IMR-90 (cell line): Measurements from ENCODE around the gene BLNK. TPM values are rescaled to one million over a fixed set of nuclear protein-coding genes. Genes with fewer than 3 reads are reported as not detected.
A peak's percentile ranks its signal among the peaks of the same experiment; 100 is the strongest.

Source experiments
- ATAC-seq: fragments of 200-7000 bp; cut with Tn5 transposase; 2 replicates; pipeline ENCODE4 v1.9.1; 2020; ENCODE audit warnings: low read depth, mild to moderate bottlenecking, moderate library complexity
- BruUV-seq: library from RNA; stranded (reverse); fragments of 400-500 nt; replicated peaks from 2 replicates; lab custom pipeline; 2021; lab: Mats Ljungman, UMichigan
- CTCF ChIA-PET: fragments of 300-600 bp; formaldehyde crosslinking; extraction: SDS; loops from one replicate; lab custom pipeline; 2021; ENCODE audit warnings: antibody characterized with exemption; lab: Yijun Ruan, JAX
- POLR2A ChIA-PET: fragments of 300-600 bp; sonication (Branson Sonifier 250); formaldehyde crosslinking; loops from one replicate; lab custom pipeline; 2022; ENCODE audit warnings: antibody characterized with exemption; ENCODE audit not compliant: unreplicated experiment; lab: Charles Lee
- DNase-seq: peaks from one replicate; pipeline ENCODE4 v3.0.0; 2013
- H2AFZ ChIP-seq: replicated peaks from 2 replicates; pipeline ENCODE3; 2013; ENCODE audit warnings: low read length, mild to moderate bottlenecking; ENCODE audit not compliant: poor library complexity
- H2AK5ac ChIP-seq: 2 replicates; pipeline ENCODE4 v1.6.1; 2013; ENCODE audit warnings: low read depth, low read length, inconsistent platforms
- H2AK9ac ChIP-seq: replicated peaks from 2 replicates; pipeline ENCODE3; 2013; ENCODE audit warnings: mild to moderate bottlenecking, low read depth, low read length, moderate library complexity; ENCODE audit not compliant: poor library complexity
- H2BK120ac ChIP-seq: 2 replicates; pipeline ENCODE4 v1.6.1; 2013; ENCODE audit warnings: low read depth, low read length, inconsistent platforms
- H2BK15ac ChIP-seq: 3 replicates; pipeline ENCODE4 v1.6.1; 2013; ENCODE audit warnings: low read depth, low read length, inconsistent platforms
- H2BK20ac ChIP-seq: 2 replicates; pipeline ENCODE4 v1.6.1; 2013; ENCODE audit warnings: low read depth, mild to moderate bottlenecking, inconsistent platforms, low read length, moderate library complexity
- H2BK5ac ChIP-seq: 2 replicates; pipeline ENCODE4 v1.6.1; 2013; ENCODE audit warnings: mild to moderate bottlenecking, low read depth, low read length, inconsistent platforms; ENCODE audit not compliant: poor library complexity, severe bottlenecking
- H3K14ac ChIP-seq: replicated peaks from 2 replicates; pipeline ENCODE4 v1.6.1; 2013; ENCODE audit warnings: low read depth, low read length, inconsistent platforms
- H3K18ac ChIP-seq: 2 replicates; pipeline ENCODE4 v1.6.1; 2013; ENCODE audit warnings: low read depth, low read length, control low read depth
- H3K23ac ChIP-seq: 2 replicates; pipeline ENCODE4 v1.6.1; 2013; ENCODE audit warnings: low read depth, low read length, inconsistent platforms
- H3K27ac ChIP-seq: 2 replicates; pipeline ENCODE4 v1.5.1; 2013; ENCODE audit warnings: mild to moderate bottlenecking, control low read depth, low read length; ENCODE audit not compliant: insufficient read depth
- H3K27me3 ChIP-seq: 2 replicates; pipeline ENCODE4 v1.6.1; 2013; ENCODE audit warnings: low read length; ENCODE audit not compliant: control insufficient read depth, insufficient read depth
- H3K36me3 ChIP-seq: 2 replicates; pipeline ENCODE4 v1.6.1; 2013; ENCODE audit warnings: low read length, mixed read lengths; ENCODE audit not compliant: control insufficient read depth, insufficient read depth
- H3K4ac ChIP-seq: 2 replicates; pipeline ENCODE4 v1.6.1; 2013; ENCODE audit warnings: low read depth, low read length, inconsistent platforms
- H3K4me1 ChIP-seq: 2 replicates; pipeline ENCODE4 v1.6.1; 2013; ENCODE audit warnings: low read length, mixed read lengths; ENCODE audit not compliant: control insufficient read depth, insufficient read depth
- H3K4me2 ChIP-seq: 2 replicates; pipeline ENCODE4 v1.6.1; 2013; ENCODE audit warnings: low read depth, mild to moderate bottlenecking, control low read depth, low read length, moderate library complexity
- H3K4me3 ChIP-seq: 2 replicates; pipeline ENCODE4 v1.5.1; 2013; ENCODE audit warnings: low read depth, mild to moderate bottlenecking, control low read depth, low read length, moderate library complexity; ENCODE audit not compliant: insufficient read depth
- H3K56ac ChIP-seq: 2 replicates; pipeline ENCODE4 v1.6.1; 2013; ENCODE audit warnings: low read length, inconsistent platforms; ENCODE audit not compliant: insufficient read depth; ENCODE audit errors: extremely low read depth
- H3K79me1 ChIP-seq, 2 experiments: 2 replicates each; pipeline ENCODE4 v1.6.1; 2013; ENCODE audit warnings: low read length in 2 of 2, inconsistent platforms in 1 of 2, low read depth in 1 of 2
- H3K9ac ChIP-seq: 2 replicates; pipeline ENCODE4 v1.6.1; 2013; ENCODE audit warnings: low read depth, low read length, control low read depth
- H3K9me1 ChIP-seq: 2 replicates; pipeline ENCODE4 v1.6.1; 2013; ENCODE audit warnings: low read length, inconsistent platforms; ENCODE audit not compliant: insufficient read depth
- H3K9me3 ChIP-seq: 2 replicates; pipeline ENCODE4 v1.6.1; 2013; ENCODE audit warnings: low read length; ENCODE audit not compliant: control insufficient read depth, insufficient read depth
- H4K20me1 ChIP-seq: 2 replicates; pipeline ENCODE4 v1.6.1; 2013; ENCODE audit warnings: low read length, inconsistent platforms; ENCODE audit not compliant: insufficient read depth
- H4K5ac ChIP-seq: 2 replicates; pipeline ENCODE4 v1.6.1; 2013; ENCODE audit warnings: mild to moderate bottlenecking, low read depth, low read length, control low read depth
- H4K8ac ChIP-seq, 2 experiments: 2 replicates each; pipeline ENCODE4 v1.6.1; 2013; ENCODE audit warnings: low read depth in 2 of 2, low read length in 2 of 2, control low read depth in 1 of 2, inconsistent platforms in 1 of 2
- H4K91ac ChIP-seq: 2 replicates; pipeline ENCODE4 v1.6.1; 2013; ENCODE audit warnings: low read depth, low read length, inconsistent platforms; ENCODE audit not compliant: insufficient read depth
- CEBPB ChIP-seq: IDR thresholded peaks from 2 replicates; pipeline ENCODE4 v1.6.1; 2012; ENCODE audit warnings: low read depth, low read length, improper control_type of control experiment
- CHD1 ChIP-seq: IDR thresholded peaks from 2 replicates; pipeline ENCODE4 v1.6.1; 2012; ENCODE audit warnings: low read depth, low read length, improper control_type of control experiment
- CTCF ChIP-seq: conservative IDR thresholded peaks from 2 replicates; pipeline ENCODE4 v1.5.1; 2012; ENCODE audit warnings: mild to moderate bottlenecking, low read depth, low read length, improper control_type of control experiment
- ELK1 ChIP-seq: fragments of 150-350 bp; IDR thresholded peaks from 2 replicates; pipeline ENCODE4 v1.6.1; 2016; ENCODE audit warnings: low read depth, mild to moderate bottlenecking, low read length, moderate library complexity, borderline replicate concordance
- FOS ChIP-seq: fragments of 150-350 bp; IDR thresholded peaks from 2 replicates; pipeline ENCODE4 v1.6.1; 2016; ENCODE audit warnings: low read depth, low read length
- MAZ ChIP-seq: IDR thresholded peaks from 2 replicates; pipeline ENCODE4 v1.6.1; 2012; ENCODE audit warnings: low read depth, mild to moderate bottlenecking, low read length, improper control_type of control experiment, moderate library complexity, borderline replicate concordance
- MXI1 ChIP-seq: IDR thresholded peaks from 2 replicates; pipeline ENCODE4 v1.6.1; 2012; ENCODE audit warnings: low read depth, mild to moderate bottlenecking, low read length, moderate library complexity, borderline replicate concordance
- NFE2L2 ChIP-seq: fragments of 150-350 bp; IDR thresholded peaks from 2 replicates; pipeline ENCODE4 v1.6.1; 2016; ENCODE audit warnings: low read depth, mild to moderate bottlenecking, low read length
- POLR2A ChIP-seq: IDR thresholded peaks from 2 replicates; pipeline ENCODE4 v1.6.1; 2012; ENCODE audit warnings: mild to moderate bottlenecking, low read depth, low read length
- RAD21 ChIP-seq: IDR thresholded peaks from 2 replicates; pipeline ENCODE4 v1.6.1; 2012; ENCODE audit warnings: low read length, improper control_type of control experiment
- RFX5 ChIP-seq: IDR thresholded peaks from 2 replicates; pipeline ENCODE4 v1.8.0; 2012; ENCODE audit warnings: low read depth, mild to moderate bottlenecking, low read length, moderate library complexity
- SMC3 ChIP-seq: fragments of 150-350 bp; IDR thresholded peaks from 2 replicates; pipeline ENCODE4 v1.6.1; 2016; ENCODE audit warnings: low read depth, mild to moderate bottlenecking, antibody characterized with exemption, low read length, moderate library complexity
- USF2 ChIP-seq: fragments of 150-350 bp; IDR thresholded peaks from 2 replicates; pipeline ENCODE4 v1.6.1; 2017; ENCODE audit warnings: mild to moderate bottlenecking, antibody characterized with exemption, low read length, low read depth
- WGBS, 2 experiments: methylation state at CpG; one replicate each; pipeline versions ENCODE4 v1.1.5 to v1.1.7; 2013; ENCODE audit warnings: missing lambda C conversion rate in 2 of 2; ENCODE audit not compliant: insufficient read length in 1 of 2; ENCODE audit errors: extremely low coverage in 2 of 2; 5-methylcytosine and 5-hydroxymethylcytosine counted together
- dilution Hi-C: fragments of 300-500 bp; cut with HindIII; formaldehyde crosslinking; loops from one replicate; pipeline ENCODE4 v1.14.3; 2018; ENCODE audit warnings: low sequenced_read_pairs; ENCODE audit not compliant: unreplicated experiment
- in situ Hi-C: fragments of 300-500 bp; cut with MboI; formaldehyde crosslinking; loops from 3 replicates; pipeline ENCODE4 v1.14.3; 2019; ENCODE audit warnings: low sequenced_read_pairs, inconsistent platforms, mixed read lengths
- intact Hi-C: fragments of 100-400 bp; cut with micrococcal nuclease; formaldehyde crosslinking; loops from 2 replicates; pipeline ENCODE4 v1.10.0; 2022
- polyA plus RNA-seq, 3 experiments: library from polyadenylated mRNA; depleted of rRNA; stranded (reverse); fragments of >200 nt; gene quantifications; 2 replicates each; pipeline ENCODE4 v1.2.3, GENCODE V29; 2012; ENCODE audit warnings: low replicate concordance in 1 of 3
- total RNA-seq: library from RNA; depleted of rRNA; stranded (reverse); fragments of >200 nt; gene quantifications from 2 replicates; pipeline ENCODE4 v1.2.3, GENCODE V29; 2012

The BLNK gene
- total and polyA plus RNA-seq, 2 of the 4 experiments (the other 2 are of a cell fraction): not detected

- in situ Hi-C loops: no loop called here
- H2BK15ac ChIP-seq: no peak overlapping the region
- H2BK20ac ChIP-seq: no peak overlapping the region
- no peak overlapping the region for H3K4ac ChIP-seq
- no peaks in the 10 kb centered on the region for H3K79me1 ChIP-seq
- no peaks in the 10 kb centered on the region for H3K36me3 ChIP-seq
- no peak overlapping the region for H4K5ac ChIP-seq
- H3K9me1 ChIP-seq: no peaks in the 10 kb centered on the region
- H3K9me3 ChIP-seq: no peaks in the 10 kb centered on the region
- no peak overlapping the region for H3K27ac ChIP-seq
- H2AK9ac ChIP-seq: no peak overlapping the region
- H3K4me3 ChIP-seq: no peak overlapping the region
- BruUV-seq: no TSS peak
- no peak overlapping the region for H4K8ac ChIP-seq
- H4K20me1 ChIP-seq: no peaks in the 10 kb centered on the region
- H2AK5ac ChIP-seq: no peak overlapping the region
- TF ChIP-seq FOS (no peak), MAZ (no peak), ELK1 (no peak), SMC3 (peak; percentile 42; the same call in 1 of the 2 replicates), NFE2L2 (no peak), CTCF (peak; percentile 53), MXI1 (no peak), USF2 (no peak), POLR2A (no peak), RAD21 (peak; percentile 58), CEBPB (no peak), RFX5 (no peak), CHD1 (no peak)
- no peak overlapping the region for H2BK120ac ChIP-seq
- 11% methylated on average over 3 of the region's 7 CpGs; no CpG with 5 or more reads in 1 of the 2 experiments for WGBS, 2 experiments
- no peak overlapping the region for H3K14ac ChIP-seq
- no peak overlapping the region for H2AFZ ChIP-seq
- H3K4me2 ChIP-seq: no peak overlapping the region
- H3K9ac ChIP-seq: no peak overlapping the region
- no peak overlapping the region for H2BK5ac ChIP-seq
- H3K18ac ChIP-seq: no peak overlapping the region
- DNase-seq (peak; percentile 46), ATAC-seq (peak; percentile 89)
- H3K56ac ChIP-seq: no peak overlapping the region
- ChIA-PET POLR2A (no interaction called here), CTCF (interaction anchor here (0.6 to 1.0 kb wide), 3 partner anchors 11 to 63 kb away, joined by 3 read pairs; no protein-coding TSS in a partner anchor)
- H3K27me3 ChIP-seq: no peaks in the 10 kb centered on the region
- no peak overlapping the region for H3K23ac ChIP-seq
- H3K4me1 ChIP-seq: no peaks in the 10 kb centered on the region
- H4K91ac ChIP-seq: no peak overlapping the region
- dilution Hi-C loops: no loop called here
- intact Hi-C loops: loop anchor here (1.0 to 10.0 kb wide), 3 partner anchors 64 to 598 kb away; partner anchors contain the start of gene TCTN3
Observed at GRCh38 chr10:96292971-96293920, 21.9 kb upstream of the BLNK start.
